ENCODE measurements around the gene UNC5A.

Gene UNC5A

DNA sequence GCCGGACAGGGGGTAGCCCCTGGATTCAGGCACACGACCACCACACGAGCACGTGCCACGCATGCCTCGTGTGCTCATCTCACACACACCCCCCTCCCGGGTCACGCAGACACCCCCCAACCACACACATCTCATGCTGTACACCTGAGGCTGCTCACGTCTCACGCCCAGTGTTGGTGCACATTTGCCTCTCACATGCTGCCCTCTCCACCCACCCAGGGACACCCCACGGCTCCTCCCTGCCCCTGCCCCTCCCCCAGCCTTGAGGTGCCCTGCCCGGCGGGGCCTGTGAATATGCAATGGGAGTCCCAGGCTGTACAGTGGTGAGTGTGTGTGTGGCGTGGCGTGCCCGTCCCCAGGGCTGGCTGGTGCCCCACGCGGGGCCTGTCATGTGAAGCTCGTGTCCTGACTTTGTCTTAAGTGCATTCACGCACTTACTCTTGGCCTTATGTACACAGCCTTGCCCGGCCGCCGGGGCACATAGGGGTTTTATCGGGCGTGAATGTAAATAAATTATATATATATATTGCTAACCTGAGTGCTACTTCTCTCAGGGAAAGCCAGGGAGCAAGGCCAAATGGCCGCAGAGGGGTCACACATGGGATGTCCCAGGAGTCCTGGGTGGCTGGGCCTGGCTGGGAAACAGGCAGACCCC is 70.1 kb downstream of the UNC5A start:
- peak; percentile 20 for DNase-seq (ENCODE audit: low spot score)

DNA sequence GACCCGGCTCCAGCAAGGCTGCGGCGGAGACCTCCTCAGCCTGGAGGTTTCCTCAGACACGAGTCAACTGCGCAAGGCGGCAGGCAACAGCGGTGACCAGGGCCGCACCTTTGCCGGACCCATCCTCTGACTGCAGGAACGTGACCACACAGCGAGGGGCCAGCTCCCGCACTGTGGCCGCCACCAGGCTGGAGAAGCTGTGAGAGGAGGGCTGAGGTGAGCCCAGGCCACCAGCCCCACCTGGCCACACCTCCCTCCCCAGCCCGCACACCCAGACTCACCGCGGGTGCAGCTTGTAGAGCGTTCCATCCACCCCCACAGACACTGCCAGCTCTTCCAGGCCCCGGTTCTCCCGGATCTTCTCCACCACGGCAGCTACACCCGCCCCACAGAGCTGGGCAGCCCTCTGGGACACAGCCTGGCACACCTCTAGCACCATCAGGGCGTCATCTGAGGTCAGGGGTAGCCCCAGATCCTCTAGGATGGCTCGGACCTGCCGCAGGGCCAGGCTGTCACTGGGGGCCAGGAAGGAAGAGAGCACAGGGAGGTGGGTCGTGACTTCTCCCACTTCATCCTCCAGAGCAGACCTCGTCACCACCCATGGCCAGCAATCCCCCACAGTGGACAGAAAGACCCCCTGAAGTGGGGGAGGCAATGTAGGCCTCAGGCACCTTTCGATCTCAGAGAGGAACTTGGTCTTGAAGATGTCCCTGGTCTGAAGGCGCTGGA is 70.8 kb downstream of the UNC5A start:
- DNase-seq (ENCODE audit: low spot score): peak; percentile 12

DNA sequence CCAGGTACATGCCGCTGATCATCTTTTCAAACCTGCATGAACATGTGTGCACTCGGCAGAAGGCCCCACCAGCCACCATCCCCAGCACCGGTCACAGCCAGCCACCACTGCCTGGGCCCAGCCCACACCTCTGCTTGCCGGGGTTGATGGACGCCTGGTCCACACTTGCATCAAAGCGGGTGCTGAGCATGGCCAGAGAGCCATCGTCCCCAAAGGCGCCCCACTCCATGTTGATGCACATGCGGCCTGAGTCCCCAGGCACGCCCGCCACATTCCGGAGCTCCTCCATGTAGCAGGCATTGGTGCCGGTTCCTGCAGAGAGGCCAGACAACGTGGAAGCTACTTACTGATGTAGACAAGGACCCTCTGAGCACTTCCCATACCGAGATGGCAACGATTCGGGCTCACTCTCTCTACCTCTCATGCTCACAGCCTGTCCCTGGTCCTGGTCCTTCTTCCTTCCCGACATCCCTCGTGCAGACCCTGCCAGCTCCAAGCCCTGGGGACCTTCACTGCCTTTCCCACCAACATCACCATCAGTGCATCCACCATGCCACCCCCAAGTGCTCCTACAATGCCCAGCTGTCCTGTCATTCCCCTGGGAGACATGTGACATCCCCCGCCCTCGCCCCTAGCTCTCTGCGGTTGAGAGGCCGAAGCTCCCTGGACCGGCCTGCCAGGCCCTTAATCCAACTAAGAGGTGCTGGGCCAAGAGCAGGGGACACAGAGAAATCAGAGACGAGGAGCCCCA is 71.6 kb downstream of the UNC5A start:
- peak; percentile 17 for DNase-seq (ENCODE audit: low spot score)

DNA sequence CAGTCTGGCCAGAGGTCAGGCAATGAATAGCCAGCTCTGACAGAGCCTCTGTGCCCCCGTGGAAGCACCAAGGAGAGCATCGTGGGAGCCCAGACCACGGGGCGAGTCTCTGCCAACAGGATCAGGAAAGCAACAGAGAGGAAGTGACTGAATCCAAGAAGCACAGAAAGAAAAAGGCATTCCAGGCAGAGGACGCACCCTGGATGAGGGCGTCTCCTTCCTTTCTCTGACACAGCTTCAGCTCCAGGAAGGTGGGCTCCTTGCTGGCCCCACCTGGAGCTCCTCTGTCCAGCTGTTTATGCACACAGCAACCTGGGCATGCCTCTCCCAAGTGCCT is 72.2 kb downstream of the UNC5A start:
- peak; percentile 38 for DNase-seq (ENCODE audit: low spot score)

DNA sequence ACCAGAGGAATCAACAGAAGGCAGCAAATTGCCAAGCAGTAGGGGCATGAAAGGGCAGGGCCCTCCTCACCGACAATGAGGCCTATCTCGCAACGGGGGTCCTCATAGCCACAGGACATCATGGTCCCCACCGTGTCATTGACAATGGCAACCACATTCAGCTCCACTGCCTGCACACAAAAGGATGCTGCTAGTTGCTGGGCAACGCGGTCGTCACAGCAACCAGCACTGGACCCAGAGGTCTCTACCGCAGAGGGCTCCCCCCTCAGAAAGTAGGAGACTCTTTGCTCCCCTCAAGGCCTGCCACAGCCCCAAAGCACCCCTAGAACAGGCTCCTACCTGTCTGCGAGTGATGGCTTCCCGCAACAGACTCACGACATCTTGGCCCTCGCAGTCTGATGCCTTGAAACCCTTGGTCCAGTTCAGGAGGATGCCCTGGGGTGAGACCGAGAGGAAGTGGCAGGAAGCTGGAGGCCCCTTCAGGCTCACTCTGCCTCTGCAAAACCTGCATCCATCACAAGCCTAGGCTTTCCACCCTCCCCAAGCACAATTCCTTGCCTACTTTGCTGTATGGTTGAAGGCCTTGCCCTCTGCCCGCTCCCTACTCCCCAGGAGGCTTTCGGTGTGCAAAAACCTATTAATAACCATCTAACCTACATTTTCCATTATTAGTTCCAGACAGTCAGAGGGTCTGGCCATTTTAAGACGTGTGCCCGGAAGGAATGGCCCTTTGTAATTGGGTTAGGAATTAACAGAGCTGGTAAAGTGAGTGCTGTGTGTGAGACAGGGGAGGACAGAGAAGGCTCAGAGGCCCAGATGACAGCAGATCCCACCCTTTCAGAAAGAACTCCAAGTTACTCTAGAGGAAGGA is 73.6 kb downstream of the UNC5A start:
- DNase-seq (ENCODE audit: low spot score): peak; percentile 22

DNA sequence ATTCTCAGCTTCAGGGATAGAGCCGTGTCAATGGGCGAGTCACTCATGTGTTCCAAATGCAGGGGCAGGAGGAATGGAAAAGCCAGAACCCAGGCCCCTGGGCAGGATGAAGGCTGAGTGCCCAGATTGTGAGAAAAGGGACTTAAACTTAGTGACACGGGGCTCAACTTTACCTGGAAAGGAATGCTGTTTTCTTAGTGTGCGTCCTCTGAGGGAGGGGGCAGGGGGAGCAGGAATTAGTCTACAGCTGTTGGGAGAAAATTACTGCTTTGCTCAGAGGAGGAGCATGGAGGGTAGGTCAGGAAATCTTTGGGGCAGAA is 74.2 kb downstream of the UNC5A start:
- DNase-seq (ENCODE audit: low spot score): no peak

DNA sequence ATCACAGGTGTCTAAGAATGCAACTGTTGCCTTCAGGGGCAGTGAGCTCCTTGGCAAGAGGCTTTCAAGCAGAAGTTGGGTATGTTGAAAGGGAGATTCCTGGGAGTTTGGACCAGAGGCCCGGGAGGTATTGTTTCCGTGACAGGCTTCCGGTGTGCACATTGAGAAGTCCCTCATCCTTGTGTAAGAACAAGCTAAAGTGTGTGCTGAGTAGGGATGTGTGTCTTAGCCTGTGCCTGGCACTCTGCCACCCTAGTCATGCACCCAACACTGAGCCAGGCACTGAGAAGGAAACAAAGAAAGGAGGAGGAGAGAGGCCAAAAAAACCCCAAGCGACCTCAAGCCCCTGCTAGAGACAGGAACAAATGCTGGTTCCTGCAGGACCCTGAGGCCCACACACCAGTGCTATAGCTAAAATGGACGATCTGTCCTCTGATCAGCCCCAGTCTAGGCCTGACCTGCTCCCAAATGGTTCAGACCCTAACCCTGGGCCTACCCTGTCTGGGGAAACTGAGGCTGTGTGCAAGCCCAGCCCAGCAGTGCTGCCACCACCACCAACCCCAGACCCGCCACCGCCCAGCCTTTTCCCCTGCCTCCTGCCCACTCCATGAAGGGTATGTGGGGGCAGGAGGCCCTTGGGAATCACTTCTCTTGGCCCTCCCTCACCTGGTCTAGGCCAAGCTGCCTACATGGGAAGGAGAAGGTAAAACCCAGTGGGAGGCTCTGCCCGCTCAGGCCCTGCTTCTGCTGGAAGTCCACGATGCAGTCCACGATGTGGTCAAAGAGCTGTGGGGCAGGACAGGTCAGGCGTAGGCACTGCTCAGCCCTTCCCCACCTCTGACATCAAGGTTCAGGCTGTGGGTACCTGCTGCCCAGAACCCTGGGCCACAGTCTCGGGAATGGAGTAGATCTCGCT is 76.2 kb downstream of the UNC5A start:
- no peak for DNase-seq (ENCODE audit: low spot score)

DNA sequence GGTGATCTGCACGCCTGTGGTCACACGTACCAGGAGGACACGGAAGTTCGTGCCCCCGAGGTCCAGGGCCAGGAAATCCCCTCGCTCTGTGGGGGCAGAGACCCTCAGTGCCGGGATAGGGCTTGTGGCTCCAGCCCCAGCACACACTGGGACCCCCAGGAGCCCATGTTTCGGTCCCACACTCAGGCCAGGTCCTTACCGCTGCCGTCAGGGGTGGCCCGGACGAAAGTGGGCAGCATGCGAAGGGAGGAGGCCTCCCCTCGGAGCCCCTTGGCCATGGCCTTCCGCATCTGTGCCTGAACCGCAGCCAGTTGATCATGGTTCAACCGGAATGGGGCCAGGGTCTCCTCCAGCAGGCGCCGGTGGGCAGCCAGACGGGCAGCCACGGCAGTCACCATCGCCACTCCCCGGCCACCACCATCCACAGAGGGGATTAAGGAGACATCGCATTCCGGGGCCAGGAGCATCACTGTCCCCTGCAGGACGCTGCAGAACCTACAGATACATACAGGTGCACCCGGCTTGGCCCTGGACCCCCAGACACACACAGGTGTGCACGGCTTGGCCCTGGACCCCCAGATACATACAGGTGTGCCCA is 77.0 kb downstream of the UNC5A start:
- DNase-seq (ENCODE audit: low spot score): no peak

DNA sequence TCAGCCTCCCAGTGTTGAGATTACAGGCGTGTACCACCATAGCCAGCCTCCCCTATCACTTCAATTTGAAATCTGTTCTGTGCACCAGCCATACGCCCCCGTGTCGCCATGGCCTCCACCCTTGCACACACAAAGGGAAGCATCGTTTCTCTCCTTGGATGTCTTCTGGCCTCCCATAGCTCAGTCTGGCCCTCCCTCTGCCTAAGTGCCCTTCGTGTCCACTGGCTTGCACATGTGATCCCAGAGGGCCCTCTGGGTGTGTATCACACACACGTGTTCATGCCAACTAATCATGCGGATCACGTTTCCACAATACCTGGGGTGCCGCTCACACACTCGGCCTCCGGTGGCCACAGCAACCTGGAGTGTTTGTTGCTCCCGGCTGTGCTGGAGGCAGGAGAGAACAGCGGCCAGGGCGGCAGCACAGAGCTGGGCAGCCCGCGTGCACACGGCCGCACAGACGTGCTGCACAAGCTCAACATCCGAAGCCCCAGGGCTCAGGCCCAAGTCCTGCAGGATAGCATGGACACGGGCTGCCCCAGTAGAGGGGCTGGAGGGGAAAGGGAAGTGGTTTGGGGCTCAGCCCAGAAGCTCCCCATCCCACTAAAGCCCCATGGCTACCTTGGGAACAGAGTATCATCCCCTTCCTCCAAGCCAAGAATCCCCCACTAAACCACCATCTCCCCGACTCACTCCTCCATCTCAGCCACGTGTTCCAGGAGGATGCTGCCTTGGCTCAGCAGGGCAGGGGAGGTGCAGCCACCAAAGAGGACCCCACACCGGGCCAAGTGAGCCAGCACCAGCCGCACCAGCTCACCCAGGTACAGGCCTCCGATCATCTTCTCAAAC is 77.9 kb downstream of the UNC5A start:
- DNase-seq (ENCODE audit: low spot score): no peak

DNA sequence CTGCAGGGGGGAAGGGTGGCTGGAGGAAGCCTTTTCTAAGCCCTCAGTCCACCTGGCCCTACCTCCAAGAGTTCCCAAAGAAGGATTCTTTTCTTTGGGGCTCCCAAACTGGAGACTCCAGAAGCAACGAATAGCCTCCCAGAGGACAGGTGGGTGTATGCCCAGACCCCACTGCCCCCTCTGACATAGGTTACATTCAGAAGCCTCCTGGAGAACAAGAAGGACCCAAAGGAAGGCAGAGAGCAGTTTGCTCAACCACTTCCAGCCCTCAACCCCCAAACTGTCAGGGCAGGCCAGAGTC is 78.5 kb downstream of the UNC5A start:
- DNase-seq (ENCODE audit: low spot score): no peak

DNA sequence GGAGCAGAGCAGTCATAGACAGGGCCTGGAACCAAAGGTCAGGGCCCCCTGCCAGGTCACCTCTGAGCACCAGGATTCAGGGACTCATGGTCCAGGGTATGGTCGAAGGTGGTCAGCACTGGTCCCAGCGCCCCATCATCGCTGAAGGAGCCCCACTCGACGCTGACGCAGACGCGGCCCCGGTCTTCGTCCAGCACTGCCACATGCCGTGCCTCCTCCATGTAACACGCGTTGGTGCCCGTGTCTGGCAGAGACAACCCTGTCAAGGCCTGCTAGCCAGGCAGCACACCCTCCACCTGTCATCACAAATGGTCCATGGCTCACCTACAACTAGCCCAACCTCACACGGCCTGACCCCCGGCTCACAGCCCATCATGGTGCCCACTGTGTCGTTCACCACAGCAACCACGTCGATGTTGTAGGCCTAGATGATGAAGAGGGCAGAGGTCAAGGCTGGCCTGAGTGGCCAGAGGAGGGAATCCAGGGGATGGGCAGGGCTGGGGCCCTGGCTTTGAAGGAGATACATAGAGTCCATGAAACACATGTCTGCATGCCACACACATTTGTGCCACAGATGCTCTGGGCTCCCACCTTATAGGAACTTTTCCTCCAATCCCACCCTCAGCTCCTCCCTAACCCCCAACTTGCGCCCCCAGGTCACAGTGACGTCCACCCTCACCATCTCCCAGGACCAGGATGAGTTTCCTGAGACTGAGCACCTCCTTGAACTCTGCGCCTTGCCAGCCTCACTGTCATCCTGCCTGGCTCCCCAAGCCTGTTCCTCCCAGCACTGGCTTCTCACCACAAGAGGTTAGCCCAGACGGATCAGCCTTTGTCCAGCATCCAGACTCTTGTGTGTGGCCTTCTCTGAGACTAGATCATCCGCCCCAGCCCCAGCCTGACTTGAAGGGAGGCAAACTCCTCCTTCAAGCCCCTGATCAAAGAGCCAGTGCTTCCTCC is 79.2 kb downstream of the UNC5A start:
- no peak for DNase-seq (ENCODE audit: low spot score)

DNA sequence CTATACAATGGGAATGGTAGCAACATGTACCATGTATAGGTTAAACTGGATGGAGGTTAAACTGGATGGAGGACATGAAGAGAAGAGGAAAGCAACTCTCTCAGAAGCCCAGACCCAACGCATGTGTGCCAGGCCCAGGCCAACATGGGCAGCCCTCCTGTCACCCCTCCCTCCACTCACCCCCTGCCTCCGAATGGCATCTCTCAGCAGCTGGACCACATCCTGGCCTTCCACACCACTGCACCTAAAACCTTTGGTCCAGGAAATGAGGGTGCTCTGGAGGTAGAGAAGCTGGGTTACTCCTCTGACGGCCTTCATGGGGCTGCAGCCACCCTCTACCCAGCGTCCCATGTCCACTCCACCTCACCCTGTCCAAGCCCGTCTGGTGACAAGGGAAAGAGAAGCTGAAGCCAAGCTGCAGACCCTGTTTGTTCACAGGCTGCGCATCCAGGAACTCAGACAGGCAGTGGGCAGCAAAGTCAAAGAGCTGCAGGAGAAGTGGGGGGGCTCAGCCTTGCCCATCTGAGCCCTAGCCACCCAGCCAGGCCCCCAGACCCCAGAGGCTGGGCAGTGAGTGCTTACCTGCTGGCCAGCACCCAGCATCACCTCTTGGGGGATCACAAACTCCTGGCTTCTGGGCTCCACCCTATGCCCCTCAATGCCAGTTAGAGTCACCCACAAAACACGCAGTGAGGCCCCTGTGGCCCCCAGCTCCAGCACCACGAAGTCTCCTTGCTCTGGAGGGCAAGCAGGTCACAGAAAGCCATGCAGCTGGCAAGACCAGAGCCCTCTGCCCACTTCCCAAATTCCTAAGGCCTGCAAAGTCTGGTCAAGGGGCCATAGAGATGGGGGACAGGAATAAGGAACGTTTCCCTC is 80.3 kb downstream of the UNC5A start:
- no peak for DNase-seq (ENCODE audit: low spot score)

DNA sequence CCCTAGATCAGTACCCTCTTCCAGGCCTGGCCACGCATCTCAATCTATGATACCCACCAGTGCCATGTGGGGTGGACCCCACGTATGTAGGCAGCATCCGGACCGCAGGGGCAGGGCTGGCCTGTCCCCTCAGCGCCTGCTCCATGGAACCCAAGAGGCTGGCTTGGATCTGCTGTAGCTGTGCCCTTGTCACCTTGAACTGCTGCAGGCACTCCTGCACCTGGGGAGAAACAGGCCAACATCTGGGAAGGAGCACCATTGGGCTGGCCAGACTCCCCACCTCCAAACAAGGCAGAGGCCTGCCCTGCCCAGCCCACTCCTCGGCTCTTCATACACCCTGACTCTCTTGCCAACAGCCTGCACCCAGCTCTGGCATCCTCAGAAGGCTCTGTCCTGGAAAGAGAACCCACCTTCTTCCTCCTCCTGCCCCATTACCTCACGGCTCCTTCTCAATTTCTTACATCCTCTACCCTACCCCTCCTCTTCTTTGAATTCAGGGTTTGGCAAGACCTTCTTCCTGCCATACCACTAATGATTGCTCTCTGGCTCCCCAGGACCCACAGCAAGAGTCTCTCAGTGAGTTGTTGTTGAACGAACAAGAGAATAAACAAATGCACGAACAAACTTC is 81.1 kb downstream of the UNC5A start:
- no peak for DNase-seq (ENCODE audit: low spot score)

DNA sequence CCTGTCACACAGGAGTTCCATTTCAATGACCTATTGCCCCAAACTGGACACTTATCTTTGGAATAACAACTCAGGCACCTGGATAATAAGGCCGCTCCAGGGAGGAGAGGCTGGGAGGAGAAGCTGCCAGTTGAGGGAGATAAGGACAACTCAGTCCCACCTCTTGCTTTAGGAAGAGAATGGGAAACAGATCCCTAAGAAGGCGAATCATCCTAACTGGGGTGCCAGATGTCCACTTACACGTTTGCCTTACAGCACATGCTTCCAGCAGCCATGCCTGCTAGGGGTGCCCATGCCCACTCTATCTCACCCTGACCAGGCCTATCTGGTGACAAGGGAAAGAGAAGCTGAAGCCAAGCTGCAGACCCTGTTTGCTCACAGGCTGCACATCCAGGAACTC is 82.3 kb downstream of the UNC5A start:
- no peak for DNase-seq (ENCODE audit: low spot score)

DNA sequence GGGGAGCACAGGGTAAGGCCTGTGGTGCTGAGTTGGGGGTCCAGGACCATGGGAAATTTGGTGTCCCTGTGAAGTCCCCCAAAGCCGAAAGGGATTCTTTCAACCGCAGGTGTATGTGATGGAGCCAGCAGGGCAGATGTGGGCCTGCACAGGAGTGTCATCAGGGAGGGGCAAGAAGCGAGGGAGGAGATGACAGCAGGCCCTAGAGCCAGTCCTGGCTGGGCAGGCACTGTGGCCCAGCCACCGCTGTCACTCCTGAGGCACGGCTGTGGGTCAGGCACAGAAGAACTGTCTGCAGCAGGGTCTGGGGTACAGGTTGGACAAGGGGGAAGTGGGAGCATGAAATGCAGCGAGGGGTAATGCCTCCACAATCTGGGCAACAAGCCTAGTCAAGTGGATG is 83.9 kb downstream of the UNC5A start:
- DNase-seq (ENCODE audit: low spot score): no peak

DNA sequence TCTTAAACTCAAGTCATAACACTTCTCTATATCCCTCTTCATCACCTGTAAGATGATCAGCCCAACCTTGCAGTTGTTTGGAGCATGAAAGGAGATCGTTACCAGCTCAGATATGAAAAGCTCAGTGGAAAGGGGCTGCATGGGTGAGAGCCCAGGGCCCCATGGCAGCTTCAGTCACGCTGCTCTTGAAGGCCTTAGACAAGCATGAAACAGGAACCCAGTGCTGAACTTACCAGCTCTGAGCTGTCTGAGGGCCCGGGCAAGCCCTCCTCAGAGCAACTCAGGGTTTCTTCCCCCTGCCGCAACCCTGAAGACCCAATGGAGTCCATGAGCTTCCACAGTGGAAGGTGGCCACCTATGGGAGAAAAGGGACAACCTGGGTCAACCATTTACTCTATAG is 85.5 kb downstream of the UNC5A start:
- DNase-seq (ENCODE audit: low spot score): no peak

DNA sequence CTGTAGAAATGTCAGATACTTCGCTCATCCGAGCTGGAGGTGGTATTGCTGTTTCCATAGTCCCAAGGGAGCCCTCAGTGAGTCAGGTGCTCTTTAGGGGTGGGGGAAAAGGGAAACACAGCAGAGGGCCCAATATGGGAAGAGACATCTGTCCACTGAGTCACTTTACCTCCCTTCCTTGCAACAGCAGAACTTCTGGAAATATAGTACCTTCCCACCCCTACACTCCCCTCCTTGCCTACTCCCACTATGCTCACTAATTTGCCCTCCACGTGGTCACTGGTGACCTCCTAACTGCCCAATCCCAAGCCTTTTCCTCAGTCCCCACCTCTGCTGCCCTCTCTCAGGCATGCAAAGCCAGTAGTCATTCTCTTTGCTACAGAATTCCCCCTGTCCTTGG is 86.9 kb downstream of the UNC5A start:
- DNase-seq (ENCODE audit: low spot score): no peak
